Upper lobe of left lung (tissue), 4 donors: ENCODE results near the gene ASTE1.
A peak's percentile ranks its signal among the peaks of the same experiment; 100 is the strongest.

Experiments
- CTCF ChIP-seq, 6 experiments: fragments of 450-650 bp in 4 of 6; fragments of 200-600 bp in 2 of 6; sonication (generic) in 2 of 6; IDR thresholded peaks; one replicate each; pipeline ENCODE4 v1.5.1; 2016 to 2019; ENCODE audit warnings: antibody characterized with exemption in 6 of 6
- POLR2A ChIP-seq, 4 donors: fragments of 450-650 bp; IDR thresholded peaks; one replicate each; pipeline ENCODE4 v1.5.1; 2016 to 2017; ENCODE audit warnings: antibody characterized with exemption in 4 of 4, mild to moderate bottlenecking in 2 of 4

GRCh38 chr3:131026321-131027151, at the start of gene ASTE1, which contains the start of gene NEK11:
- no peak for TF ChIP-seq CTCF (IDR thresholded peaks at IDR 0.05)
- TF ChIP-seq POLR2A (IDR thresholded peaks at IDR 0.05), result peak in 3 of 4 donors; percentile 43 to 77 (median 75)
